Upper lobe of left lung (tissue), 6 donors: ENCODE data around the gene BARX1. TPM values are rescaled to one million over a fixed set of nuclear protein-coding genes. Genes with fewer than 3 reads are reported as not detected.
A peak's percentile ranks its signal among the peaks of the same experiment; 100 is the strongest.

ENCODE experiments used
- ATAC-seq, 2 donors: fragments of 200-7000 bp; cut with Tn5 transposase; one replicate each; pipeline ENCODE4 v1.9.1; 2022; ENCODE audit warnings: mild to moderate bottlenecking in 2 of 2, moderate library complexity in 2 of 2; ENCODE audit not compliant: low FRiP score in 2 of 2
- DNase-seq, 2 donors: peaks; one replicate each; pipeline ENCODE4 v3.0.0-alpha.2; 2019 to 2020
- H3K27ac ChIP-seq, 4 donors: fragments of 200-600 bp; sonication (generic); one replicate each; pipeline ENCODE4 v1.5.1; 2016 to 2019
- H3K27me3 ChIP-seq, 4 donors: fragments of 200-600 bp; sonication (generic); one replicate each; pipeline ENCODE4 v1.5.1; 2017 to 2019
- H3K36me3 ChIP-seq, 4 donors: fragments of 200-600 bp; sonication (generic); one replicate each; pipeline ENCODE4 v1.5.1; 2016 to 2019
- H3K4me1 ChIP-seq, 4 donors: fragments of 200-600 bp; sonication (generic); one replicate each; pipeline ENCODE4 v1.5.1; 2018 to 2019
- H3K4me3 ChIP-seq, 4 donors: fragments of 200-600 bp; sonication (generic); one replicate each; pipeline ENCODE4 v1.5.1; 2017 to 2019; ENCODE audit warnings: mild to moderate bottlenecking in 2 of 4, moderate library complexity in 1 of 4
- H3K9me3 ChIP-seq, 4 donors: fragments of 200-600 bp; sonication (generic); one replicate each; pipeline ENCODE4 v1.5.1; 2018 to 2019
- EP300 ChIP-seq, 4 donors: sonication (generic); formaldehyde crosslinking; IDR thresholded peaks; one replicate each; pipeline ENCODE4 v1.5.1; 2017; ENCODE audit warnings: antibody characterized with exemption in 4 of 4, control low read depth in 2 of 4
- POLR2A ChIP-seq, 4 donors: fragments of 450-650 bp; IDR thresholded peaks; one replicate each; pipeline ENCODE4 v1.5.1; 2016 to 2017; ENCODE audit warnings: antibody characterized with exemption in 4 of 4, mild to moderate bottlenecking in 2 of 4
- POLR2AphosphoS5 ChIP-seq, 2 donors: sonication (generic); formaldehyde crosslinking; IDR thresholded peaks; one replicate each; pipeline ENCODE4 v1.5.1; 2017; ENCODE audit warnings: antibody characterized with exemption in 2 of 2
- WGBS, 2 donors: methylation state at CpG; one replicate each; pipeline ENCODE4 v1.1.5; 2017 to 2018; 5-methylcytosine and 5-hydroxymethylcytosine counted together
- total RNA-seq, 6 donors: library from RNA; depleted of rRNA in 4 of 6; stranded (reverse); fragments of >200 nt in 4 of 6; gene quantifications; one replicate each; pipeline versions ENCODE4 v1.1.0 to v1.2.1, GENCODE V29; 2016 to 2021
- TF ChIP-seq, protein P1 (sequence below), 6 experiments: fragments of 450-650 bp in 4 of 6; fragments of 200-600 bp in 2 of 6; sonication (generic) in 2 of 6; IDR thresholded peaks; one replicate each; pipeline ENCODE4 v1.5.1; 2016 to 2019; ENCODE audit warnings: antibody characterized with exemption in 6 of 6
- donor health status: DM: no; HTN: no; CAD: no; lungs with moderate emphysema.
- donor health status: DM: no; HTN: yes; CAD: no; lungs with severe emphysema.

BARX1 gene
- total RNA-seq, 6 donors from 2014 or later: not detected

DNA sequence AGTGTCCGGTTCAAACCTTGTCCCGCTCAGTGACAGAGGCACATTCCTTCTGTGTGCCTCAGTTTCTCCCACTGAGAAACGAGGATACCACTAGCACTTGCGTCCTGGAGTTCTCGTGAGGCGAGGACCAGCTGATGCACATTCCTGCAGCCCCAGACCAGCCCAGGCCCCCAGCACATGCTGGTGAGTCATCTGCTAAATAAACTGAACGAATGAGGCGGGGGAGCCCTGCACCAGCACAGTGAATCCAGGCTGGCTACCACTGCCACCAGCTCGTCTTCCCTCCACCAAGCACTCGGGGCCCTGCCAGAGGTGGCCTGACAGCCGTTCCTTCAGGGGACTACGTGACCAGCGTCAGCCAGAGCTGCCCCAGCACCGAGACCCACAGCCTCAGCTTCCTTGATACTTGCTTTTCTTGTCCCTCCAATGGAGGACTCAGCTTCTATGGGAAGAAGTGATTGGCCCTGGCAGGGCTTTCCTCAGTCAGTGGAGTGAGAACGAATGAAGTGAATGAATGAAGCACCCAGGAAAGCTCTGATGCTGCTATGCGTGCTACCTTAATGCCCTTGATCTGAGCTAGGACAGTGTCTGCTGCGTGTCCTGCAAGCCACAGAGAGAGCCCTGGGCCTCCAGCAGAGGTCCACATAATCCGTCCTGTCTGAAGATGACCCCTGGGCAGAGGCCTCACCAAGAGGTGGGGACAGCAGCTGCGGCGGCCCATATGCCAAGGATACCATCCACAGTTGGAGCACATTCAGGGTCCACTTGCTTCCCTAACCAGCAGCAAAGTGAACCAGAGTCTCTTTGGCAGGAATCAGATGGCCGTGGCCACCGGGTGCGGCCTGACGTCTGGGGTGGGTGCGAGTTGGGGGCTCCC is 13.5 kb upstream of the BARX1 start:
- Histone ChIP-seq H3K4me3 (no peak overlapping the region), H3K4me1 (no peaks in the 10 kb centered on the region), H3K9me3 (peaks cover 0 to 16% (median 2%) of the 10 kb centered on the region in 4 donors), H3K36me3 (no peaks in the 10 kb centered on the region), H3K27ac (no peak overlapping the region), H3K27me3 (no peaks in the 10 kb centered on the region)
- 87 to 90% methylated on average over 20 to 25 of the region's 25 CpGs for WGBS, 2 donors
- no peak for ATAC-seq
- TF ChIP-seq POLR2AphosphoS5 (IDR thresholded peaks at IDR 0.05): no peak
- TF ChIP-seq POLR2A (IDR thresholded peaks at IDR 0.05): no peak
- DNase-seq: peak in 1 of 2 donors; percentile 64

DNA sequence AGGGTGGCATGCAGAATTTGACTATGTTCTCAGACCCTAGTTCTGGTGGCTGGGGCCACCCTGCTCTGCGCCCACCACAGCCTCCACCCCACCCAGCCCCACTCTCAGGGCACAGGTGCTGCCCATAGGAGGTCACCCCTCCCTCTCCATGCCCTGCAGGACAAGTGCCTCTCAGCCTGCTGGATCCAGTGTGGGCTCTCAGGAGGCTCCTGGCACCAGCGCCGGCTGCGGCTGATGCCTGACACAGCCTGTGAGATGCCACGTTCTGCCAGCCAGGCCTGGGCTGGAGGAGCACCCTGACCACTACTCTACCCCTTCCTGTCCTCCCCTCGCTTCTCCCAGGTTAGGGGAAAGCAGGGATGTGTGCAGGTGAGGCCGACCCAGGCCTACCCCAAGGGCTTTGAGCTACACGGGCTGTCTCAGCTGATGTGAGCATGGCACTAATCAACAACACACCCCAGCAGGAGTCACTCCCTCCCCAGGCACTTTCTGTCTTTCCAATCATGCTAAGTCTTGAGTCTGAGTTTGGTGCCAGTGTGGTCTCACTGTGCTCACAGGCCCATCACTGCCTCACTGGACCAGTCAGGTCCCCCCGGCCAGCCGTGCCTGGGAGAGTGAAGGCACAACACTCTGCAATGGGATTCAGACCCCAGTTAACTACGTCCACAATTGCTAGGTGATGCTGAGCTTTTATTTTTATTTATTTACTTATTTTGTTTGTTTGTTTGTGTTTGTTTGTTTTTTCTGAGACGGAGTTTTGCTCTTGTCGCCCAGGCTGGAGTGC is 12.1 kb upstream of the BARX1 start:
- H3K36me3 ChIP-seq: no peaks in the 10 kb centered on the region
- WGBS, 2 donors: 84 to 85% methylated on average over 9 to 13 of the region's 13 CpGs
- no peak overlapping the region for H3K27ac ChIP-seq
- ATAC-seq (peak in 1 of 2 donors; percentile 59), DNase-seq (peak in 1 of 2 donors; percentile 75)
- peaks cover 7 to 10% (median 9%) of the 10 kb centered on the region in 4 donors for H3K4me1 ChIP-seq
- H3K27me3 ChIP-seq: no peaks in the 10 kb centered on the region
- no peak for TF ChIP-seq POLR2AphosphoS5 (IDR thresholded peaks at IDR 0.05)
- TF ChIP-seq POLR2A (IDR thresholded peaks at IDR 0.05): no peak
- no peak for TF ChIP-seq EP300 (IDR thresholded peaks at IDR 0.05)
- TF ChIP-seq, protein P1, sequence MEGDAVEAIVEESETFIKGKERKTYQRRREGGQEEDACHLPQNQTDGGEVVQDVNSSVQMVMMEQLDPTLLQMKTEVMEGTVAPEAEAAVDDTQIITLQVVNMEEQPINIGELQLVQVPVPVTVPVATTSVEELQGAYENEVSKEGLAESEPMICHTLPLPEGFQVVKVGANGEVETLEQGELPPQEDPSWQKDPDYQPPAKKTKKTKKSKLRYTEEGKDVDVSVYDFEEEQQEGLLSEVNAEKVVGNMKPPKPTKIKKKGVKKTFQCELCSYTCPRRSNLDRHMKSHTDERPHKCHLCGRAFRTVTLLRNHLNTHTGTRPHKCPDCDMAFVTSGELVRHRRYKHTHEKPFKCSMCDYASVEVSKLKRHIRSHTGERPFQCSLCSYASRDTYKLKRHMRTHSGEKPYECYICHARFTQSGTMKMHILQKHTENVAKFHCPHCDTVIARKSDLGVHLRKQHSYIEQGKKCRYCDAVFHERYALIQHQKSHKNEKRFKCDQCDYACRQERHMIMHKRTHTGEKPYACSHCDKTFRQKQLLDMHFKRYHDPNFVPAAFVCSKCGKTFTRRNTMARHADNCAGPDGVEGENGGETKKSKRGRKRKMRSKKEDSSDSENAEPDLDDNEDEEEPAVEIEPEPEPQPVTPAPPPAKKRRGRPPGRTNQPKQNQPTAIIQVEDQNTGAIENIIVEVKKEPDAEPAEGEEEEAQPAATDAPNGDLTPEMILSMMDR (IDR thresholded peaks at IDR 0.05): no peak
- peaks cover 0 to 3% (median 0%) of the 10 kb centered on the region in 4 donors for H3K9me3 ChIP-seq
- no peak overlapping the region for H3K4me3 ChIP-seq

DNA sequence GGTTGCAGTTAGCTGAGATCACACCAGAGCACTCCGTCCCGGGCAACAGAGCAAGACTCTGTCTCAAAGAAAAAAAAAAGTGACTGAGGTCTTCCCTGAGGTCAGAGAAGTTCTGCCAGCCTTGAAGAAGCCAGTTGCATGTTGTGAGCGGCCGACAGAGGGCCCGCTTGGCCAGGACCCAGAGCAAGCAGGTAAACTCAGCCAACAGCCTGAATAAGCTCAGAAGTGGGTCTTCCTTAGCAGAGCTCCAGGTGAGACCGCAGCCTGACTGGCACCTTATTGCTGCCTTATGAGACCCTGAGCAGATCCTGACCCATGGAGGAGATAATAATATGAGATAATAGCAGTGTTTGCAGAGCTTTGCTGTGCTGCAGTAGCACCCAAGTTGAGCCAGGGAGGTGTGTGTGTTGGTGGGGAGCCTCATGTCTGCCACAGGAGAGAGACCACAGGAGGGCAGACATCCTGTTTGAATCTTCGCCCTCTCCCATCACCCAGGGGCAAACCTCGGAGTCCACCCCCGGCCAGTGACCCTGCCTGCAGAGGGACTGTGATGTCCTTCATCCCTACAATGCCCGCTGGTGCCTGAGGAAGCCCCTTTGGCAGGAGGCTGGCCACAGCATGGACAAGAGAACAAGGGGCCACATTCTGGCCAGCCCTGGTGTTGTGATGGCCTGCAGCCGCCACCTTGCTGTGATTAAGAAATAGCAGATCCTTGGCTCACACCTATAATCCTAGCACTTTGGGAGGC is 10.8 kb upstream of the BARX1 start:
- ATAC-seq: no peak
- WGBS, 2 donors: 79 to 80% methylated on average over 6 to 11 of the region's 11 CpGs

DNA sequence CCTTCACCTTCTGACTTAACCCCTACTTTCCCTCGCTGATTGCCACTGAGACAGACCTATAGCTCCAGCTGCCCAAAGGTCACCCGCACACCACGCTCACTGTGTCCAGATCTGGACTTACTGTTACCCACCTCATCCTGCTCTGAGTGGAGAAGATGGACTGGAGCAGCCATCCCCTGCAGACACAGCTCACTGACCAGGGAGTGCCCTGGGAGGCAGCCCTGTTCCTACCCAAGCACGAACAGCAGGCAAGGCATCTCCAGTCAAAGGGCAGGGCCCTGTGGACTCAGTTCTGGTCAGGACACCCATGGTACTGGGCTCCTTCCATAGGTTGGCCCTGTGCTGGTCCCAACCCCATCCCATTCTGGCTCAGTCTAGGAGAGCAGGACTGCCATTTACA is 9.5 kb upstream of the BARX1 start:
- 88% methylated on average over 4 of the region's 4 CpGs for WGBS, 2 donors
- TF ChIP-seq EP300 (IDR thresholded peaks at IDR 0.05): no peak
- no peak for TF ChIP-seq POLR2A (IDR thresholded peaks at IDR 0.05)
- TF ChIP-seq POLR2AphosphoS5 (IDR thresholded peaks at IDR 0.05): no peak
- TF ChIP-seq, protein P1 (IDR thresholded peaks at IDR 0.05): no peak
- no peaks in the 10 kb centered on the region for H3K36me3 ChIP-seq
- ATAC-seq: peak in 1 of 2 donors; percentile 17
- no peaks in the 10 kb centered on the region for H3K9me3 ChIP-seq
- no peak overlapping the region for H3K4me3 ChIP-seq
- H3K27ac ChIP-seq: no peak overlapping the region
- H3K27me3 ChIP-seq: peaks cover 0 to 22% (median 14%) of the 10 kb centered on the region in 4 donors
- H3K4me1 ChIP-seq: peaks cover 18 to 23% (median 20%) of the 10 kb centered on the region in 4 donors
- DNase-seq: peak in 1 of 2 donors; percentile 15

More for the DNA sequence above, 10.8 kb upstream of the BARX1 start:
- DNase-seq: peak in 1 of 2 donors; percentile 19
- no peak overlapping the region for H3K4me3 ChIP-seq
- peaks cover 7 to 11% (median 9%) of the 10 kb centered on the region in 4 donors for H3K4me1 ChIP-seq
- no peaks in the 10 kb centered on the region for H3K9me3 ChIP-seq
- no peaks in the 10 kb centered on the region for H3K36me3 ChIP-seq
- peaks cover 0 to 9% (median 2%) of the 10 kb centered on the region in 4 donors for H3K27me3 ChIP-seq
- no peak for TF ChIP-seq POLR2A (IDR thresholded peaks at IDR 0.05)
- TF ChIP-seq, protein P1 (IDR thresholded peaks at IDR 0.05): peak in 1 of 6 experiments; percentile 5
- no peak for TF ChIP-seq POLR2AphosphoS5 (IDR thresholded peaks at IDR 0.05)
- H3K27ac ChIP-seq: no peak overlapping the region
